ENCODE data around the gene TTC27. TPM values are rescaled to one million over a fixed set of nuclear protein-coding genes. Genes with fewer than 3 reads are reported as not detected.

Gene TTC27
- 28.4 TPM for total RNA-seq

GRCh38 chr2:32627814-32628579, at the start of gene TTC27:
Gene TTC27 (plus strand): TSS chr2:32628050. CDS start chr2:32628293, 243 bp downstream.

Small RNAs within 50 kb of the gene (small RNA-seq; reads per million reads assigned to genes)
- gene MIR4765 = not detected
